Mesenteric fat pad (tissue), 1 donor: Measurements from ENCODE around the gene CAMKMT. TPM values are rescaled to one million over a fixed set of nuclear protein-coding genes. Genes with fewer than 3 reads are reported as not detected.

Source experiments
- DNase-seq: peaks from one replicate; pipeline ENCODE4 v3.0.0-alpha.2; 2020; ENCODE audit warnings: low spot score
- total RNA-seq: library from RNA; stranded (reverse); fragmentation: NEBNext Ultra II Directional; extraction: Animal tissue kit (Norgen Biotek cat#: 25700); gene quantifications from one replicate; pipeline ENCODE4 v1.2.1, GENCODE V29; 2021
- donor health status: DM: yes; HTN: yes; CAD: no.

The CAMKMT gene
- total RNA-seq, 1 donor from 2014 or later, result 10.2 TPM

- no peak for DNase-seq
Measured at GRCh38 chr2:44548221-44549098, 186.7 kb downstream of the CAMKMT start.

GRCh38 chr2:44549099-44549471 is 187.3 kb downstream of the CAMKMT start:
- no peak for DNase-seq

GRCh38 chr2:44549856-44550255 is 188.1 kb downstream of the CAMKMT start:
- no peak for DNase-seq

GRCh38 chr2:44550561-44550960 is 188.8 kb downstream of the CAMKMT start:
- DNase-seq, result no peak

GRCh38 chr2:44551497-44551896 is 189.8 kb downstream of the CAMKMT start:
- DNase-seq, result no peak

GRCh38 chr2:44553456-44553855 is 191.7 kb downstream of the CAMKMT start:
- no peak for DNase-seq

GRCh38 chr2:44555700-44556099 is 194.0 kb downstream of the CAMKMT start:
- no peak for DNase-seq

- DNase-seq, result no peak
Measured at GRCh38 chr2:44559108-44559507, 197.4 kb downstream of the CAMKMT start.

GRCh38 chr2:44560352-44560751 is 198.6 kb downstream of the CAMKMT start:
- DNase-seq, result no peak

GRCh38 chr2:44560941-44561340 is 199.2 kb downstream of the CAMKMT start:
- DNase-seq, result no peak

- DNase-seq, result no peak
Measured at GRCh38 chr2:44562737-44563136, 201.0 kb downstream of the CAMKMT start.

- no peak for DNase-seq
Measured at GRCh38 chr2:44564752-44565151, 203.0 kb downstream of the CAMKMT start.

GRCh38 chr2:44566059-44566458 is 204.3 kb downstream of the CAMKMT start:
- no peak for DNase-seq

- DNase-seq, result no peak
Measured at GRCh38 chr2:44569491-44569890, 207.7 kb downstream of the CAMKMT start.

- DNase-seq, result no peak
Measured at GRCh38 chr2:44570271-44570670, 208.5 kb downstream of the CAMKMT start.

- no peak for DNase-seq
Measured at GRCh38 chr2:44570777-44571176, 209.0 kb downstream of the CAMKMT start.

- no peak for DNase-seq
Measured at GRCh38 chr2:44572196-44572900, 210.6 kb downstream of the CAMKMT start.

GRCh38 chr2:44573996-44574395 is 212.2 kb downstream of the CAMKMT start:
- no peak for DNase-seq

- DNase-seq, result no peak
Measured at GRCh38 chr2:44578471-44579093, 216.8 kb downstream of the CAMKMT start.

GRCh38 chr2:44579115-44579836 is 217.5 kb downstream of the CAMKMT start:
- DNase-seq, result no peak

GRCh38 chr2:44579837-44580230 is 218.1 kb downstream of the CAMKMT start:
- DNase-seq, result no peak
